ENCODE data around the gene KRTAP5-4.

GRCh38 chr11:1625541-1625940 lies 3.6 kb upstream of the KRTAP5-4 start:
- TF ChIP-seq CTCF (IDR thresholded peaks at IDR 0.05) (no peak), POLR2A (IDR thresholded peaks at IDR 0.05) (no peak)
